ENCODE results near the gene PHC2. TPM values are rescaled to one million over a fixed set of nuclear protein-coding genes. Genes with fewer than 3 reads are reported as not detected.

PHC2 gene
- total RNA-seq, 1 donor from 2014 or later, result 105 TPM

- DNase-seq (no peak), ATAC-seq (no peak)
- H3K27ac ChIP-seq, result no peak overlapping the region
- no peaks in the 10 kb centered on the region for H3K27me3 ChIP-seq (ENCODE audit: low read depth)
- no peak overlapping the region for H3K4me3 ChIP-seq
- intact Hi-C loops (cut with DNase I), result loop anchor here (10.0 kb wide), 1 partner anchor 75 kb away; no protein-coding TSS in a partner anchor
- H3K9me3 ChIP-seq, result no peaks in the 10 kb centered on the region
- H3K36me3 ChIP-seq, result peaks cover 39% of the 10 kb centered on the region
- TF ChIP-seq CTCF (IDR thresholded peaks at IDR 0.05), result no peak
- peaks cover under 1% of the 10 kb centered on the region for H3K4me1 ChIP-seq
Observed at GRCh38 chr1:33289858-33290154, 141.1 kb downstream of the PHC2 start.

DNA sequence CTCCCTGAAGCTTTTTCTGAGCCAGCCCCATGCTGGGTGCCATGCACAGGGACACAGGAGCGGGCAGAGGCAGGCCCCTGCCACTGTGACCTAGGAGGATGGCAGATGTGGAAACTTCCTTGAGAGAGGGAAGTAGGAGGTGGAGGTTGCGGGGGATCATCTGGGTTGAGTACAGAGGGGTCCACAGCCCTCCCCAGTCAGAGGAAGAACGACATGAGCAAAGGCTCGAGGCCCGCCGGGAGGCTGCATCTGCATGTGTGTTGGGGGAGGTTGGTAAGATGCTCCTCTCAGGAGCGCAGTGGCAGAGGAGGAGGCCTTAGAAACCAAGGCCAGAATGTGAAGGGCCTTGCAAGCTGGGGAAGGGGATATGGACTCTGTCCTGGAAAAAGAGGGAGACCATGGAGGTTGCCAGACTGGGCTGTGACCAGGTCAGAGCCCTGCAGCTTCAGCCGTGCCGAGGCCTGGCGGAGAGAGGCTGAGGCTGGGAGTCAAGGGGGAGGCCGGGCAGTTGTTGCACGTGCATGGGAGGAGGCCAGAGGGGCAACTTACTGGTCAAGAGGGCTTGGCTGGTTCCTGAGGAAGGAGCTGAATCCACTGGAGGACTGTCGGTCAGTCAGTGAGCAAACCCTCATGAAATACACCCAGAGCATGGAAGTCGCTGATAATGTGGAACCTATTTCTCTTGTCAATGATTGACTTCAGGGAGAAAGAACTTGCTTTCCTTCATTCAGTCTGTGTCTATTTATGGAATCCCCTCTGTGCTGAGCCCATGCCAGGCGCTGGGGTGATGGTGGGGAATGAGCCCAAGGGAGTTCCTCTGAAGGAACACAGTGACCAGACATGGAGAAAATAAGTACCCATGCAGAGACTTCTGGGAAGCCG lies 141.7 kb downstream of the PHC2 start:
- TF ChIP-seq CTCF (IDR thresholded peaks at IDR 0.05), result no peak
- DNase-seq, result no peak

GRCh38 chr1:33287317-33287716 lies 143.6 kb downstream of the PHC2 start:
- intact Hi-C loops (cut with DNase I), result no loop called here
- Histone ChIP-seq H3K4me1 (no peaks in the 10 kb centered on the region), H3K4me3 (no peak overlapping the region), H3K9me3 (no peaks in the 10 kb centered on the region), H3K36me3 (peaks cover 48% of the 10 kb centered on the region), H3K27me3 (ENCODE audit: low read depth) (no peaks in the 10 kb centered on the region), H3K27ac (no peak overlapping the region)
- DNase-seq (no peak), ATAC-seq (no peak)
- no peak for TF ChIP-seq CTCF (IDR thresholded peaks at IDR 0.05)

More for the DNA sequence above, 141.7 kb downstream of the PHC2 start:
- no peak for ATAC-seq
- H3K27me3 ChIP-seq (ENCODE audit: low read depth), result no peaks in the 10 kb centered on the region
- no peaks in the 10 kb centered on the region for H3K9me3 ChIP-seq
- intact Hi-C loops (cut with DNase I), result no loop called here
- no peak overlapping the region for H3K27ac ChIP-seq
- no peaks in the 10 kb centered on the region for H3K4me1 ChIP-seq
- H3K4me3 ChIP-seq, result no peak overlapping the region
- peaks cover 37% of the 10 kb centered on the region for H3K36me3 ChIP-seq

GRCh38 chr1:33286451-33287185 lies 144.3 kb downstream of the PHC2 start:
- DNase-seq (no peak), ATAC-seq (no peak)
- no peak for TF ChIP-seq CTCF (IDR thresholded peaks at IDR 0.05)
- intact Hi-C loops (cut with DNase I), result no loop called here
- no peak overlapping the region for H3K4me3 ChIP-seq
- H3K36me3 ChIP-seq, result peaks cover 55% of the 10 kb centered on the region
- H3K27me3 ChIP-seq (ENCODE audit: low read depth), result no peaks in the 10 kb centered on the region
- no peaks in the 10 kb centered on the region for H3K4me1 ChIP-seq
- peak overlapping the region; percentile 36 for H3K27ac ChIP-seq
- no peaks in the 10 kb centered on the region for H3K9me3 ChIP-seq

DNA sequence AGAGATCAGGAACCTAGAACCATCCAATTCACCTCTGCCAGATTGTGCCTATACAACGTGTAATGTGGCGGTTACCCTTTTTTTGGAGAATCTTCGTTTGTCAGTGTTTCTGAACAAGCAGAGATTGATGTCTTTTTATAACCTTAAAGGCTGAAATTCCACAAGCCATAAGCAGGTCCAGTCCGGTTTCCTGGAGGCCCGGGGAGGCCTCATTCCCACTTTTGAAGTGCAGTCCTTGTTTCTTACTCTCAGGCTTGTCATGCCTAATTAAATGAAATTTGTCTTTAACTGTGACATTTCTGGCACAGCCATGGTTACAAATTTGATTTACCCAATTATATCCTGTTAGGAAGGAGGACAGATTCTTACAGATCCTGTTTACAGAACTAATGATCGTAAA lies 146.8 kb downstream of the PHC2 start:
- Histone ChIP-seq H3K9me3 (no peaks in the 10 kb centered on the region), H3K4me3 (no peak overlapping the region), H3K27me3 (ENCODE audit: low read depth) (no peaks in the 10 kb centered on the region), H3K4me1 (no peaks in the 10 kb centered on the region), H3K36me3 (peaks cover 76% of the 10 kb centered on the region), H3K27ac (no peak overlapping the region)
- intact Hi-C loops (cut with DNase I), result no loop called here
- TF ChIP-seq CTCF (IDR thresholded peaks at IDR 0.05), result no peak
- ATAC-seq, result no peak
- no peak for DNase-seq
